Vagina (tissue), 2 donors: Measurements from ENCODE around the gene TPP1. TPM values are rescaled to one million over a fixed set of nuclear protein-coding genes. Genes with fewer than 3 reads are reported as not detected.
A peak's percentile ranks its signal among the peaks of the same experiment; 100 is the strongest.

Source experiments
- DNase-seq, 2 donors: peaks; one replicate each; pipeline ENCODE4 v3.0.0-alpha.2; 2017; ENCODE audit errors: extremely low spot score in 2 of 2
- H3K27ac ChIP-seq: fragments of 200-600 bp; sonication (generic); one replicate; pipeline ENCODE4 v1.5.1; 2019
- H3K27me3 ChIP-seq: fragments of 200-600 bp; sonication (generic); one replicate; pipeline ENCODE4 v1.5.1; 2019
- H3K36me3 ChIP-seq, 2 donors: fragments of 200-600 bp; sonication (generic); one replicate each; pipeline ENCODE4 v1.5.1; 2017 to 2019
- H3K4me1 ChIP-seq: fragments of 200-600 bp; sonication (generic); one replicate; pipeline ENCODE4 v1.5.1; 2019
- H3K4me3 ChIP-seq, 2 donors: fragments of 200-600 bp; sonication (generic); 1 replicate in 1 of 2; 2 replicates in 1 of 2; pipeline ENCODE4 v1.5.1; 2016 to 2019
- H3K9me3 ChIP-seq: fragments of 200-600 bp; sonication (generic); one replicate; pipeline ENCODE4 v1.5.1; 2019
- POLR2A ChIP-seq, 2 donors: fragments of 450-650 bp; IDR thresholded peaks; one replicate each; pipeline ENCODE4 v1.6.1; 2017; ENCODE audit warnings: antibody characterized with exemption in 2 of 2, mild to moderate bottlenecking in 2 of 2, moderate library complexity in 2 of 2
- POLR2AphosphoS5 ChIP-seq, 2 donors: sonication (generic); formaldehyde crosslinking; IDR thresholded peaks; one replicate each; pipeline ENCODE4 v1.9.0; 2017; ENCODE audit warnings: antibody characterized with exemption in 2 of 2, mild to moderate bottlenecking in 2 of 2, low read depth in 1 of 2; ENCODE audit not compliant: insufficient read depth in 1 of 2
- intact Hi-C: fragments of 100-400 bp; cut with DNase I; formaldehyde crosslinking; loops from one replicate; pipeline ENCODE4 v1.15.1; 2023
- total RNA-seq: library from RNA; depleted of rRNA; stranded (reverse); fragments of >200 nt; gene quantifications from one replicate; pipeline ENCODE4 v1.2.3, GENCODE V29; 2016
- TF ChIP-seq, protein P1 (sequence below), 3 experiments: fragments of 450-650 bp in 2 of 3; fragments of 200-600 bp in 1 of 3; sonication (generic) in 1 of 3; IDR thresholded peaks; one replicate each; pipeline ENCODE4 v1.5.1; 2017 to 2019; ENCODE audit warnings: antibody characterized with exemption in 3 of 3, mild to moderate bottlenecking in 2 of 3, moderate library complexity in 2 of 3

TPP1 gene
- total RNA-seq, 1 donor from 2014 or later = 77.3 TPM

DNA sequence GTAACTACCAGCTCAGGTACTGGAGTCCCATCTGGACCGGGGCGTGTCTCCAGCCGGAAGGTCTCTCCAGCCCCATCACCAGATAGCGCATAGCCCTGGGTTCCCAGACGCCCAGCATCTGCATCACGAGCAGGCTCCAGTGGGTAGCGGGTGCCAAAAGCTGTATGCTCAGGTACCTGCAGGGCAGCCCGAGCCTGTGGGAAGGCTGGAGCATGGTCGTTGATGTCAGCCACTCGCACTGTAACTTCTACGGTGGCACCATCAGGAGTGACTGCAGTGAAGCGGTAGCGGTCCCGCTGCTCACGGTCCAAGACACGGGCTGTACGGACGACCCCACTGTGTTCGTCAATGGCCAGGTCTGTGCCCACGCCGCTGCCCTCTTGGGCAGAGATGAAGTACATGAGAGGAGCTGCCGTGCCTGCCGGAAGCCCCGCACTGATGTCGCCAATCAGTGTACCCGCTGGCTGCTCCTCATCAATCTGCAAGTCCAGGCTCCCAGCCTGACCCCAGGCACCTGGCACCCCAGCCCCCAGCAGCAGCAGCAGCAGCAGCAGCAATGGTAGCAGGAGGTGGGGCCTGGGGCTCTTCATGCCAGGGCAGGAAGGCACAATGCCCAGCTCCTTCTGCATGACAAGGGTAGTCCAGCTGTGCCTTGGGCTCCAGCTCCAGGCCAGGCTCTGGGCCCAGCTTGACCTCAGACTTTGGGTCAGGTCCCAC, 21.9 kb upstream of the TPP1 start:
- Histone ChIP-seq H3K4me3 (no peak overlapping the region), H3K27ac (no peak overlapping the region), H3K27me3 (no peaks in the 10 kb centered on the region), H3K4me1 (peaks cover 39% of the 10 kb centered on the region), H3K36me3 (peaks cover 0 to 14% of the 10 kb centered on the region in 2 donors), H3K9me3 (no peaks in the 10 kb centered on the region)
- TF ChIP-seq, protein P1, sequence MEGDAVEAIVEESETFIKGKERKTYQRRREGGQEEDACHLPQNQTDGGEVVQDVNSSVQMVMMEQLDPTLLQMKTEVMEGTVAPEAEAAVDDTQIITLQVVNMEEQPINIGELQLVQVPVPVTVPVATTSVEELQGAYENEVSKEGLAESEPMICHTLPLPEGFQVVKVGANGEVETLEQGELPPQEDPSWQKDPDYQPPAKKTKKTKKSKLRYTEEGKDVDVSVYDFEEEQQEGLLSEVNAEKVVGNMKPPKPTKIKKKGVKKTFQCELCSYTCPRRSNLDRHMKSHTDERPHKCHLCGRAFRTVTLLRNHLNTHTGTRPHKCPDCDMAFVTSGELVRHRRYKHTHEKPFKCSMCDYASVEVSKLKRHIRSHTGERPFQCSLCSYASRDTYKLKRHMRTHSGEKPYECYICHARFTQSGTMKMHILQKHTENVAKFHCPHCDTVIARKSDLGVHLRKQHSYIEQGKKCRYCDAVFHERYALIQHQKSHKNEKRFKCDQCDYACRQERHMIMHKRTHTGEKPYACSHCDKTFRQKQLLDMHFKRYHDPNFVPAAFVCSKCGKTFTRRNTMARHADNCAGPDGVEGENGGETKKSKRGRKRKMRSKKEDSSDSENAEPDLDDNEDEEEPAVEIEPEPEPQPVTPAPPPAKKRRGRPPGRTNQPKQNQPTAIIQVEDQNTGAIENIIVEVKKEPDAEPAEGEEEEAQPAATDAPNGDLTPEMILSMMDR (IDR thresholded peaks at IDR 0.05) = no peak
- TF ChIP-seq POLR2A (IDR thresholded peaks at IDR 0.05) (no peak), POLR2AphosphoS5 (IDR thresholded peaks at IDR 0.05; ENCODE audit: insufficient read depth in 1 of 2, low read depth in 1 of 2) (no peak)
- no peak for DNase-seq
- intact Hi-C loops = no loop called here

DNA sequence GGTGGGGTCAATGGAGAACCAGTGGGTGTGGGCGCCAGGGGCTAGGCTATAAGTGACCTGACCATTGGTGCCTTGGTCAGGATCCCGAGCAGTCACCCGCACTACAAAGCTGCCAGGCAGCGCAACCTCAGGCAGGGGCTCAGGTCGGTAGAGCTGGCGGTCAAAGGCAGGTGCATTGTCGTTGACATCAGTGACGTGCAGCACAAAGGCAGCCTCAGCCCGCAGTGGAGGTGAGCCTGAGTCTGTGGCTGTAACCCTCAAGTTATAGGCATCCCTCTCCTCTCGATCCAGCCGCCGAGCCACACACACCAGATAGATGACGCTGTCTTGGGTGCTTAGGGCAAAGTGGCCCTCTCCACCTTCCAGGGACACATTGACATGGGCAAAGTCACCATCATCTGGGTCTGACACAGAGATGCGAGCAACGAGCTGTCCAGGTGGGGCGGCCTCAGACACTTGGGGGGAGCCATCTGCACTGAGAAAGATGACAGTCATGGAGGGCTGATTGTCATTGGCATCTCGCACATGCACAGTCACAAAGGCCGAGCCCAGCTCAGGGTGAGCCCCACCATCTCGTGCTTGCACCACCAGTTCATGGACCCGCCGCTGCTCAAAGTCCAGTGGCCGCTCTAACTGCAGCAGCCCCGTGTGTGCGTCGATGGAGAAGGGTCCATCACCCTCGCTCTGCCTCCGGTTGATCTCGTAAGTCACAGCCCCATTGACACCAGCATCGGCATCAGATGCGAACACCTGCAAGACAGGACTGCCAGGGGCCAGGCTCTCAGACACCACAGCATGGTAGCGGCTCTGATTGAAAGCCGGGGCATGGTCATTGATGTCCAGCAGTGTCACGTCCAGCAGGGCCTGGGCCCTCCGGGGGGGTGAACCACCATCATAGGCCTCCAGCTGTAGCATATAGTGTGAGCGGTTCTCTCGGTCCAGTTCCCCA, 21.1 kb upstream of the TPP1 start:
- no peak overlapping the region for H3K4me3 ChIP-seq
- H3K4me1 ChIP-seq = peaks cover 39% of the 10 kb centered on the region
- no peak overlapping the region for H3K27ac ChIP-seq
- no peak for TF ChIP-seq POLR2A (IDR thresholded peaks at IDR 0.05)
- no peak for TF ChIP-seq POLR2AphosphoS5 (IDR thresholded peaks at IDR 0.05; ENCODE audit: insufficient read depth in 1 of 2, low read depth in 1 of 2)
- TF ChIP-seq, protein P1 (IDR thresholded peaks at IDR 0.05) = no peak
- peaks cover 0 to 14% of the 10 kb centered on the region in 2 donors for H3K36me3 ChIP-seq
- intact Hi-C loops = no loop called here
- no peaks in the 10 kb centered on the region for H3K9me3 ChIP-seq
- no peak for DNase-seq
- no peaks in the 10 kb centered on the region for H3K27me3 ChIP-seq

DNA sequence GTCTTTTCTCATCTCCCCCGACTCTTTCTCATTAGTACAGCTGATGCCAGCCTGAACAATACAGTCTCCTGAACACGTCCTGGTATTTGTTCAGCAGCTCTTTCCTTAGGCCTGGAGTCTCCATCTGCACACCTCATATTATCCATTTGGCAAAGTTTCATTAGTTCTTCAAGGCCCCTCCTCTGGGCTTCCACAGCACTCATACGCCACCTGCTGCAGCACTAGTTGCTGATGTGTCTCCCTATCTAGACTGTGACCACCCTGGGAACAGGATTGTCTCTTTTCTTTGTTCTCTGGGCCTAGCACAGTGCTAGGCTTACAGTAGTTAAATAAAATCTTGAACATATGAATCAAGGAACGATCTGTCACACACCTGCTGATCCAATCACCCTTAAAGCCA, 19.2 kb upstream of the TPP1 start:
- DNase-seq = no peak
- Histone ChIP-seq H3K27ac (peak overlapping the region; percentile 47), H3K27me3 (no peaks in the 10 kb centered on the region), H3K4me3 (no peak overlapping the region), H3K36me3 (peaks cover 0 to 20% of the 10 kb centered on the region in 2 donors), H3K4me1 (peaks cover 46% of the 10 kb centered on the region), H3K9me3 (no peaks in the 10 kb centered on the region)
- intact Hi-C loops = loop anchor here (5.0 kb wide), 1 partner anchor 1451 kb away; no protein-coding TSS in a partner anchor
- TF ChIP-seq POLR2AphosphoS5 (IDR thresholded peaks at IDR 0.05; ENCODE audit: insufficient read depth in 1 of 2, low read depth in 1 of 2) = no peak
- no peak for TF ChIP-seq POLR2A (IDR thresholded peaks at IDR 0.05)
- TF ChIP-seq, protein P1 (IDR thresholded peaks at IDR 0.05) = no peak

DNA sequence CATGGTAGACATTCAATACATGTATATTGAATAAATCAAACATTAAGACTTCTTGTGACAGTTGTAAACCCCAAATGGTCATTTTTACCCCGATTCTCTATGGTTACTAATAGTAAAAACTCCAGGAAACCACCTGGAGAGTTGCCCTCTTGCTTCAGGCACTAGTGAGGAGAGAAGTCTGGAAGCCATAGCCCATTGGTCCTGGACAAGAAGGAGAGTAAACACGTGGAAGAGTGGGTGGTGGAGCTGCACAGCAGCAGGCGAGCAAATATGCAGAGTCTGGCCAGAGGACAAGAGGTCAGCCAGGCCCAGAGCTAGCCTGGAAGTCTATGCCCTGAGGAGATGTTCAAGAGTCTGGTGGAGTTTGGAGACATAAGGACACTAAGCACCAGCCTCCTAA, 18.6 kb upstream of the TPP1 start:
- Histone ChIP-seq H3K4me1 (peaks cover 46% of the 10 kb centered on the region), H3K9me3 (no peaks in the 10 kb centered on the region), H3K4me3 (no peak overlapping the region), H3K27me3 (no peaks in the 10 kb centered on the region), H3K27ac (peak overlapping the region; percentile 47), H3K36me3 (peaks cover 0 to 26% of the 10 kb centered on the region in 2 donors)
- peak in 1 of 2 donors; percentile 17 for TF ChIP-seq POLR2AphosphoS5 (IDR thresholded peaks at IDR 0.05; ENCODE audit: insufficient read depth in 1 of 2, low read depth in 1 of 2)
- no peak for TF ChIP-seq POLR2A (IDR thresholded peaks at IDR 0.05)
- TF ChIP-seq, protein P1 (IDR thresholded peaks at IDR 0.05) = no peak
- DNase-seq = no peak
- intact Hi-C loops = loop anchor here (5.0 kb wide), 1 partner anchor 1451 kb away; no protein-coding TSS in a partner anchor
